ENCODE measurements around the gene RFX4. TPM values are rescaled to one million over a fixed set of nuclear protein-coding genes. Genes with fewer than 3 reads are reported as not detected.

RFX4 gene
- total RNA-seq, 1 donor from 2014 or later = not detected

GRCh38 chr12:106645465-106646330, 62.9 kb downstream of the RFX4 start:
- intact Hi-C loops (cut with micrococcal nuclease) = no loop called here

- intact Hi-C loops (cut with micrococcal nuclease) = no loop called here
Measured at GRCh38 chr12:106646472-106646871, 63.7 kb downstream of the RFX4 start.

- intact Hi-C loops (cut with micrococcal nuclease) = no loop called here
Measured at GRCh38 chr12:106647793-106648514, 65.2 kb downstream of the RFX4 start.

GRCh38 chr12:106648736-106649135, 65.9 kb downstream of the RFX4 start:
- intact Hi-C loops (cut with micrococcal nuclease) = no loop called here

- intact Hi-C loops (cut with micrococcal nuclease) = no loop called here
Measured at GRCh38 chr12:106651552-106651951, 68.7 kb downstream of the RFX4 start.

- intact Hi-C loops (cut with micrococcal nuclease) = no loop called here
Measured at GRCh38 chr12:106652510-106653015, 69.8 kb downstream of the RFX4 start.

- intact Hi-C loops (cut with micrococcal nuclease) = no loop called here
Measured at GRCh38 chr12:106655577-106655976, 72.8 kb downstream of the RFX4 start.

- intact Hi-C loops (cut with micrococcal nuclease) = no loop called here
Measured at GRCh38 chr12:106657488-106657887, 74.7 kb downstream of the RFX4 start.

- intact Hi-C loops (cut with micrococcal nuclease) = no loop called here
Measured at GRCh38 chr12:106663385-106663784, 80.6 kb downstream of the RFX4 start.

GRCh38 chr12:106669216-106669615, 86.4 kb downstream of the RFX4 start:
- intact Hi-C loops (cut with micrococcal nuclease) = no loop called here

- intact Hi-C loops (cut with micrococcal nuclease) = no loop called here
Measured at GRCh38 chr12:106670131-106670530, 87.3 kb downstream of the RFX4 start.

- intact Hi-C loops (cut with micrococcal nuclease) = no loop called here
Measured at GRCh38 chr12:106671840-106672239, 89.0 kb downstream of the RFX4 start.

GRCh38 chr12:106672314-106673025, 89.7 kb downstream of the RFX4 start:
- intact Hi-C loops (cut with micrococcal nuclease) = no loop called here

GRCh38 chr12:106673141-106673540, 90.3 kb downstream of the RFX4 start:
- intact Hi-C loops (cut with micrococcal nuclease) = no loop called here

GRCh38 chr12:106675651-106676435, 93.0 kb downstream of the RFX4 start:
- intact Hi-C loops (cut with micrococcal nuclease) = no loop called here

- intact Hi-C loops (cut with micrococcal nuclease) = no loop called here
Measured at GRCh38 chr12:106679574-106679973, 96.8 kb downstream of the RFX4 start.

- intact Hi-C loops (cut with micrococcal nuclease) = loop anchor here (10.0 kb wide), 1 partner anchor 165 kb away; no protein-coding TSS in a partner anchor
Measured at GRCh38 chr12:106680280-106680679, 97.5 kb downstream of the RFX4 start.

- intact Hi-C loops (cut with micrococcal nuclease) = loop anchor here (10.0 kb wide), 1 partner anchor 164 kb away; no protein-coding TSS in a partner anchor
Measured at GRCh38 chr12:106681210-106681609, 98.4 kb downstream of the RFX4 start.

- intact Hi-C loops (cut with micrococcal nuclease) = loop anchor here (1.0 to 10.0 kb wide), 2 partner anchors 162 to 237 kb away; no protein-coding TSS in a partner anchor
Measured at GRCh38 chr12:106682594-106683234, 99.9 kb downstream of the RFX4 start.

GRCh38 chr12:106684497-106684896, 101.7 kb downstream of the RFX4 start:
- intact Hi-C loops (cut with micrococcal nuclease) = loop anchor here (10.0 kb wide), 1 partner anchor 160 kb away; no protein-coding TSS in a partner anchor
